ENCODE data around the gene NUP93.

Gene NUP93

GRCh38 chr16:56897026-56897799 is 167.3 kb downstream of the NUP93 start:
- Mint-ChIP-seq H3K27ac (no peak overlapping the region), H3K9me3 (no peaks in the 10 kb centered on the region), H3K4me3 (no peak overlapping the region), H3K36me3 (peaks cover 6% of the 10 kb centered on the region), H3K4me1 (peaks cover 31% of the 10 kb centered on the region)
- ATAC-seq, result no peak
- no peak for DNase-seq (ENCODE audit: low spot score in 2 of 2)

GRCh38 chr16:56898847-56899246 is 168.9 kb downstream of the NUP93 start:
- peaks cover 6% of the 10 kb centered on the region for H3K36me3 Mint-ChIP-seq
- H3K4me3 Mint-ChIP-seq, result no peak overlapping the region
- H3K27ac Mint-ChIP-seq, result no peak overlapping the region
- peak; percentile 73 for ATAC-seq
- no peaks in the 10 kb centered on the region for H3K9me3 Mint-ChIP-seq
- no peak for DNase-seq (ENCODE audit: low spot score in 2 of 2)
- peaks cover 31% of the 10 kb centered on the region for H3K4me1 Mint-ChIP-seq

All from stimulated activated effector memory CD8-positive, alpha-beta T cell treated with anti-CD3 and anti-CD28 coated beads, Interleukin-12 subunit alpha, Interleukin-12 subunit beta, amount 100 ng/mL, for 72 hours (primary cell).